Retinal pigment epithelial cell (primary cell): ENCODE results near the gene RANBP6.

Source experiments
- DNase-seq: peaks from one replicate; pipeline ENCODE4 v3.0.0-alpha.2; 2010; ENCODE audit warnings: low read depth
- H3K4me3 ChIP-seq: 2 replicates; pipeline ENCODE4 v1.5.1; 2011; ENCODE audit warnings: mild to moderate bottlenecking, low read length, control low read depth, moderate library complexity
- TF ChIP-seq, protein P1 (sequence below): conservative IDR thresholded peaks from 2 replicates; pipeline ENCODE4 v1.5.1; 2011; ENCODE audit warnings: low read depth, low read length, control low read depth, inconsistent platforms

Gene RANBP6

DNA sequence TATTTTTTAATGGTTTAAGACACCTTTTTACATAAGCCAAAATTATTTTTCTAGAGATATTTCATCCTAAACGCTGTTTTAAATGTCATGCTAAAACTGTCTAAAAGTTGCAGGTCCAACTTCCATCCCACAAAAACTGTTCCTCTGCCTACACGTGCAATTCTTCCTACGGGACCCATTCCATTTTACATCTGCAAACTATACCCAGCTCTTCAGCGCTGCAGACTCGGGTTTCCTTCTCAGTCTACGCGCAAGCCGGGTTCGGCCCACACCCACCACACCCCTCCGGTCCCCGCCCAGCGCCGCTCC, 8.7 kb downstream of the RANBP6 start:
- peak overlapping the region; percentile 77 for H3K4me3 ChIP-seq
- DNase-seq: no peak
- TF ChIP-seq, protein P1, sequence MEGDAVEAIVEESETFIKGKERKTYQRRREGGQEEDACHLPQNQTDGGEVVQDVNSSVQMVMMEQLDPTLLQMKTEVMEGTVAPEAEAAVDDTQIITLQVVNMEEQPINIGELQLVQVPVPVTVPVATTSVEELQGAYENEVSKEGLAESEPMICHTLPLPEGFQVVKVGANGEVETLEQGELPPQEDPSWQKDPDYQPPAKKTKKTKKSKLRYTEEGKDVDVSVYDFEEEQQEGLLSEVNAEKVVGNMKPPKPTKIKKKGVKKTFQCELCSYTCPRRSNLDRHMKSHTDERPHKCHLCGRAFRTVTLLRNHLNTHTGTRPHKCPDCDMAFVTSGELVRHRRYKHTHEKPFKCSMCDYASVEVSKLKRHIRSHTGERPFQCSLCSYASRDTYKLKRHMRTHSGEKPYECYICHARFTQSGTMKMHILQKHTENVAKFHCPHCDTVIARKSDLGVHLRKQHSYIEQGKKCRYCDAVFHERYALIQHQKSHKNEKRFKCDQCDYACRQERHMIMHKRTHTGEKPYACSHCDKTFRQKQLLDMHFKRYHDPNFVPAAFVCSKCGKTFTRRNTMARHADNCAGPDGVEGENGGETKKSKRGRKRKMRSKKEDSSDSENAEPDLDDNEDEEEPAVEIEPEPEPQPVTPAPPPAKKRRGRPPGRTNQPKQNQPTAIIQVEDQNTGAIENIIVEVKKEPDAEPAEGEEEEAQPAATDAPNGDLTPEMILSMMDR: no peak

DNA sequence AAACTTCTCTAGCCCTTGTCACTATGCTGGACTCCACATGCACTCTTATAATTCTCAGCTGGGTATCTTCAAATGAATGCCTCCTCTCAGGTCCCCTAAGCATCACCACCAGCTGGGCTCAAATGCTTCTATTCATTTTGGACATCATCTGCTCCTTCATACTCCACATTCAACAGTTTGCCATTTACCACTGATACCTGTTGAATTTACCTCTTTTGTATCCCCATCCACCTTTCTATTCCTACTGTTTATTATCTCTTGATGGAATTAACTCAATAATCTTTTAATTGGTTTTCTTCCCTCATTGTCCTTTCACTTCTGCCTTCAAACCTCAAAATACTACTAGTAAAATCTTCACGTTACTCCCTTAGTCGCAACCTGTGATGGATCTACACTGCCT, 14.5 kb downstream of the RANBP6 start:
- no peak overlapping the region for H3K4me3 ChIP-seq
- no peak for DNase-seq
- TF ChIP-seq, protein P1: no peak

DNA sequence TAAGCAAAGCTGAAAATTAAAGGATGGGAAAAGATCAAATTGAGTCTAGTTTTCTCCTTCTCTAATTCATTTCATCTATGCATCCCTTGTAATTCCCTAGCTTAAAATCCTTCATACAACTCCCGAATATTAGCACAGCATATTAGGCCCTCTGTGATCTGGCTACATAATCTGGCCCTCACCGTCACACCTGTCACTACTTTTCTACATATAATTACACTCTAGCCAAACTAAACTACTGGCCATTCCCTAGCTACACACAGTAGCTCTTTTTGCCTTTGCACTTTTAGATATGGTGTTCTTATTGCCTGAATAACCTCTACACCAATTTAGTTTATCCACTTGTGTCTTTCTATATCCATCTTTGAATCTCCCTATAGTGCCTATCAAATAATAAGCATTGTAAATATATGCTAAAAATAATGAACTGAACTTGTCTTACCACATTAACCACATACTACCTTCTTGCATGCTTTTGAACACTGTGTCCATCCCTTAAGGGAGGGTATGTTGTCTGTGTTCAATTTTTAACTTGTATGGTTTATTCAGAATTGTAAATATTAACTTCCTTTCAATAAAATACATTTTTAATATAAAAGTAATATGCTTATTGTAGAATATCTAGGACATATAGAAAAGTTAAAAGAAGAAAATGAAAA, 15.9 kb downstream of the RANBP6 start:
- TF ChIP-seq, protein P1: no peak
- DNase-seq: no peak
- no peak overlapping the region for H3K4me3 ChIP-seq

DNA sequence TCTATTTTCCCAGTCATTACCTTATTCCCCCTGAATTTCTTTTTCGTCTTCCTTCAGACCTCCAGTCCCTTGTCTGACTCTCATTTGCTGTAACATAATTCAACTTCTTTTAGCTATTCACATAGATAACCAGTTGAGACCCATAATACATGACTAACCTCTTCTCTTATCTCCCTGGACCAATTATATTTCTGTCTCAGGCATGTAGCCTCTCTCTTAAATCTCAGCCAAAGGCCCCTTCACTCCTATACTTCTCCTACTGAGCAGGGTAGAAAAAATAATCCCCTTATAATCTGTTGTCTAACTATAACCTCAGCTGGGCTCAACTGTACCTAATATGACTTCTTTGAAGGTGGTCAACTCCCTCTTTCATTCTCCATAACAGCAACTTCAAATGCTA, 20.9 kb downstream of the RANBP6 start:
- no peak for DNase-seq
- H3K4me3 ChIP-seq: no peak overlapping the region
- TF ChIP-seq, protein P1: no peak

DNA sequence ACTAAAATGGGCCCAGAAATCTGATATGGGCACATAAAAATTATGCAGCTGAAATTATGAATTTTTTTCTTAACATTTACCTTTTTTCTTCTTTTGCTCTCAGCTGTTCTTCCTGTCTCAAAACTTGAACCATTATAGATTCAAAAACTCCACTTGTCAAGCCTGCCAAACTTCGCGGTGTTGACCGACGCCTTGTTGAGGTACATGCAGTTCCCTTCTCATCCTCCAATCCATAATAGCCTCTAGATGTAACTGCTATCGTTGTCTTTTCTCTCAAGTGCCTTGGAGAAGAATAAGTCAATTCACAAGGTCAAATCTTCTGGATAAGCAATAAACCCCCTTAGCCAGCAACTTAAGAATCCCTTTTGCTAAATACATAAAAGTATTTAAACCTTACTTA, 27.2 kb downstream of the RANBP6 start:
- no peak for DNase-seq
- H3K4me3 ChIP-seq: no peak overlapping the region
- TF ChIP-seq, protein P1: no peak

DNA sequence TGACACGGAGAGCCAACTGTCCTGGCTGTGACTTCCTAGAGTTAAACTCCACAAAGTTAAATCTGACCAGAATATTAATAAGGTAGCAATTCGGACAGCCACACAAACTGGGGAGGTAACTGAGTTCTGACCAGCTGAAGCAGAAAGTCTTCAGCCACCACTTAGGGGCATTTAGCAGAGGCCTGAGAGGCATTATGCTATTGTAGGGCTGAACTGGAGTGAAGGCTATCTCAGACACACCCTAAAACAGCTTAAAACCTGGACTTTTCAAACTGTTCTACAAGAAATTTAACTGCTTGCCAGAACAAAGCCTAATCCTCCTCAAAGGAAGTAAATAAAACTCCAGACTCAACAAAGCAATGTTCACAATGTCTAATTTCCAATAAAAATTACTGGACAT, 32.4 kb downstream of the RANBP6 start:
- peak; percentile 37 for DNase-seq
- no peak overlapping the region for H3K4me3 ChIP-seq
- TF ChIP-seq, protein P1: no peak

DNA sequence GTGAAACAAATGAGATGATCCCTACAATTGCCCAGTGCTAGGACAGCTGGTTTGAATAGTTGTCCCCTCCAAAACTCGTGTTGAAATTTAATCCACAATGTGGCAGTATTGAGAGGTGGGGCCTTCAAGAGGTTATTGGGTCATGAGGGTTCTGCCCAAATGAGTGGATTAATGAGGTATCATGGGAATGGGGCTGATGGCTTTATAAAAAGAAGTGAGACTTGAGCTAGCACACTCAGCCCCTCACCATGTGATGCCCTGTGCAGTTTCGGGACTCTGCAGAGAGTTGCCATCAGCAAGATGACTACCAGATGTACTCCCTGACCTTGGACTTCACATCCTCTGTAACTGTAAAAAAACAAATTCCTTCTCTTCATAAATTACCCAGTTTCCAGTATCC, 33.1 kb downstream of the RANBP6 start:
- H3K4me3 ChIP-seq: no peak overlapping the region
- DNase-seq: no peak
- TF ChIP-seq, protein P1: no peak
